ENCODE measurements around the gene CBL.

CBL gene

GRCh38 chr11:119282495-119282894, 76.4 kb downstream of the CBL start:
- Histone ChIP-seq H3K4me2 (ENCODE audit: low read length) (no peak overlapping the region), H3K4me3 (ENCODE audit: low read length) (no peak overlapping the region), H3K36me3 (ENCODE audit: insufficient read depth, low read length) (peaks cover 55% of the 10 kb centered on the region), H3K4me1 (ENCODE audit: control insufficient read depth, insufficient read depth, low read length) (no peaks in the 10 kb centered on the region), H3K27me3 (ENCODE audit: control insufficient read depth, insufficient read depth, low read length) (no peaks in the 10 kb centered on the region), H3K9me3 (replicated peaks; ENCODE audit: low read length) (no peaks in the 10 kb centered on the region), H3K9ac (ENCODE audit: low read depth, low read length) (no peak overlapping the region)

GRCh38 chr11:119284344-119285157, 78.4 kb downstream of the CBL start:
- Histone ChIP-seq H3K9me3 (replicated peaks; ENCODE audit: low read length) (no peaks in the 10 kb centered on the region), H3K4me2 (ENCODE audit: low read length) (no peak overlapping the region), H3K36me3 (ENCODE audit: insufficient read depth, low read length) (peaks cover 48% of the 10 kb centered on the region), H3K4me3 (ENCODE audit: low read length) (no peak overlapping the region), H3K4me1 (ENCODE audit: control insufficient read depth, insufficient read depth, low read length) (no peaks in the 10 kb centered on the region), H3K27me3 (ENCODE audit: control insufficient read depth, insufficient read depth, low read length) (no peaks in the 10 kb centered on the region), H3K9ac (ENCODE audit: low read depth, low read length) (no peak overlapping the region)

- Histone ChIP-seq H3K4me1 (ENCODE audit: control insufficient read depth, insufficient read depth, low read length) (no peaks in the 10 kb centered on the region), H3K9me3 (replicated peaks; ENCODE audit: low read length) (no peaks in the 10 kb centered on the region), H3K9ac (ENCODE audit: low read depth, low read length) (no peak overlapping the region), H3K36me3 (ENCODE audit: insufficient read depth, low read length) (peaks cover 42% of the 10 kb centered on the region), H3K4me3 (ENCODE audit: low read length) (no peak overlapping the region), H3K4me2 (ENCODE audit: low read length) (no peak overlapping the region), H3K27me3 (ENCODE audit: control insufficient read depth, insufficient read depth, low read length) (no peaks in the 10 kb centered on the region)
These were observed 79.3 kb downstream of the CBL start for GRCh38 chr11:119285431-119285830.

DNA sequence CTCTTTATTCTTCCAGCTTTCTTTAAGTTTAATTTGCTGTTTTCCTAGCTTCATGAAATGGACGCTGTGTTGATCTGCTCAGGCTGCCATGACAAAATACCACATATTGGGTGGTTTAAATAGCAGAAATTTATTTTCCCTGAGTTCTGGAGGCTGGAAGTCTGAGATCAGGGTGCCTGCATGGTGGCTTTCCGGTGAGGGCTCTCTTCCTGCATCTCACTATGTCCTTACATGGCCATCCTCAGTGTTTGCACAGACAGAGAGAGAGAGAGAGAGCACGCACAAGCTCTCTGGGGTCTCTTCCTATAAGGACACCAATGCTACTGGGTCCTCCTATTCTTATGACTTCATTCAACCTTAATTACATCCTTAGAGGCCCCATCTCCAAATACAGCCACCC, 82.1 kb downstream of the CBL start:
- no peaks in the 10 kb centered on the region for H3K4me1 ChIP-seq (ENCODE audit: control insufficient read depth, insufficient read depth, low read length)
- no peaks in the 10 kb centered on the region for H3K27me3 ChIP-seq (ENCODE audit: control insufficient read depth, insufficient read depth, low read length)
- no peak overlapping the region for H3K4me2 ChIP-seq (ENCODE audit: low read length)
- H3K9ac ChIP-seq (ENCODE audit: low read depth, low read length), result no peak overlapping the region
- no peak overlapping the region for H3K4me3 ChIP-seq (ENCODE audit: low read length)
- H3K36me3 ChIP-seq (ENCODE audit: insufficient read depth, low read length), result peaks cover 47% of the 10 kb centered on the region
- H3K9me3 ChIP-seq (replicated peaks; ENCODE audit: low read length), result peaks cover 6% of the 10 kb centered on the region

DNA sequence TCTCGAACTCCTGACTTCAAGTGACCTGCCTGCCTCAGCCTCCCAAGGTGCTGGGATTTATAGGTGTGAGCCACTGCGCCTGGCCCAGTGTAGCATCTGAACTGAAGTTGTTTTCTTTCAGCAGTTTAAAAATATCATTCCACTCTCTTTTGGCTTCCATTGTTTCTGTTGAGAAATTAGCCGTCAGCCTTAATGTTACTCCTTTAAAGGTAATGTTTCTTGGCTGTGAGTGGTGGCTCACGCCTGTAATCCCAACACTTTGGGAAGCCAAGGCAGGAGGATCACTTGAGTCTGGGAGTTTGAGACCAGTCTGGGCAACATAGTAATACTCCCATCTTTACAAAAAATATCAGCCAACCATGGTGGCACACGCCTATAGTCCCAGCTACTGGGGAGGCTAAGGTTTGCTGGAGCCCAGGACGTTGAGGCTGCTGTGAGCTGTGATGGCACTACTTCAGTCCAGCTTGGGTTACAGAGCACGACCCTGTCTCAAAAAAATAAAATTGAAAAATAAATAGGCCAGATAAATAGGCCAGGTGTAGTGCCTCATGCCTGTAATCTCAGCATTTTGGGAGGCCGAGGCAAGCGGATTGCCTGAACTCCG, 84.9 kb downstream of the CBL start:
- H3K36me3 ChIP-seq (ENCODE audit: insufficient read depth, low read length), result peaks cover 37% of the 10 kb centered on the region

GRCh38 chr11:119293461-119293860, 87.3 kb downstream of the CBL start:
- no peak overlapping the region for H3K4me3 ChIP-seq (ENCODE audit: low read length)
- H3K36me3 ChIP-seq (ENCODE audit: insufficient read depth, low read length), result peaks cover 37% of the 10 kb centered on the region
- H3K4me2 ChIP-seq (ENCODE audit: low read length), result no peak overlapping the region

More for the DNA sequence above, 84.9 kb downstream of the CBL start:
- H3K4me1 ChIP-seq (ENCODE audit: control insufficient read depth, insufficient read depth, low read length), result no peaks in the 10 kb centered on the region
- H3K9me3 ChIP-seq (replicated peaks; ENCODE audit: low read length), result peaks cover 6% of the 10 kb centered on the region
- no peak overlapping the region for H3K4me3 ChIP-seq (ENCODE audit: low read length)
- no peak overlapping the region for H3K4me2 ChIP-seq (ENCODE audit: low read length)
- H3K9ac ChIP-seq (ENCODE audit: low read depth, low read length), result no peak overlapping the region
- no peaks in the 10 kb centered on the region for H3K27me3 ChIP-seq (ENCODE audit: control insufficient read depth, insufficient read depth, low read length)

GRCh38 chr11:119295178-119295577, 89.0 kb downstream of the CBL start:
- H3K27me3 ChIP-seq (ENCODE audit: control insufficient read depth, insufficient read depth, low read length), result no peaks in the 10 kb centered on the region
- H3K4me2 ChIP-seq (ENCODE audit: low read length), result no peak overlapping the region
- no peak overlapping the region for H3K4me3 ChIP-seq (ENCODE audit: low read length)
- no peaks in the 10 kb centered on the region for H3K4me1 ChIP-seq (ENCODE audit: control insufficient read depth, insufficient read depth, low read length)
- no peak overlapping the region for H3K9ac ChIP-seq (ENCODE audit: low read depth, low read length)
- peaks cover 6% of the 10 kb centered on the region for H3K9me3 ChIP-seq (replicated peaks; ENCODE audit: low read length)
- peaks cover 42% of the 10 kb centered on the region for H3K36me3 ChIP-seq (ENCODE audit: insufficient read depth, low read length)

More at GRCh38 chr11:119293461-119293860, 87.3 kb downstream of the CBL start:
- H3K9me3 ChIP-seq (replicated peaks; ENCODE audit: low read length), result peaks cover 6% of the 10 kb centered on the region
- H3K27me3 ChIP-seq (ENCODE audit: control insufficient read depth, insufficient read depth, low read length), result no peaks in the 10 kb centered on the region
- H3K4me1 ChIP-seq (ENCODE audit: control insufficient read depth, insufficient read depth, low read length), result no peaks in the 10 kb centered on the region
- H3K9ac ChIP-seq (ENCODE audit: low read depth, low read length), result no peak overlapping the region

GRCh38 chr11:119297938-119298337, 91.8 kb downstream of the CBL start:
- H3K4me3 ChIP-seq (ENCODE audit: low read length), result no peak overlapping the region
- H3K4me1 ChIP-seq (ENCODE audit: control insufficient read depth, insufficient read depth, low read length), result no peaks in the 10 kb centered on the region
- peaks cover 62% of the 10 kb centered on the region for H3K36me3 ChIP-seq (ENCODE audit: insufficient read depth, low read length)
- H3K4me2 ChIP-seq (ENCODE audit: low read length), result no peak overlapping the region
- H3K9ac ChIP-seq (ENCODE audit: low read depth, low read length), result no peak overlapping the region
- no peaks in the 10 kb centered on the region for H3K9me3 ChIP-seq (replicated peaks; ENCODE audit: low read length)
- H3K27me3 ChIP-seq (ENCODE audit: control insufficient read depth, insufficient read depth, low read length), result no peaks in the 10 kb centered on the region

DNA sequence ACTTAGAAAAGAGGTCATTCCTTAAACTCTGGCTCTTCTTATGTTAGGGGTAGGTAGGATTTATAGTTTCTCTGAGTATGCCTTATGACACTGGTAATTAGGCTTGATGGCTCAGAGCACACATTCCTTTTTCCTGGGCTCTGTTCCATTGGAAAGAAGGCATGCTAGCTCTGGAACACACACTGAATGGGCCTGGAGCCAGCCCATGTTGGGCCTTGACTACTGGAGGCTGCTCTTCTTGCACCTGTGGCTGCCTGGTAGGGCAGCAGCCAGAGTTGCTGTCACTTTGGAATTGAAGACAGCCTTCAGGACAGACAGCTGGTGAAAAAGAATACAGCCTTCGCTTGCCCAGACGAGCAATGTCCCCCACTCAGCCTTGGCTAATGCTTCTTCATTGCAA, 92.6 kb downstream of the CBL start:
- no peaks in the 10 kb centered on the region for H3K9me3 ChIP-seq (replicated peaks; ENCODE audit: low read length)
- H3K27me3 ChIP-seq (ENCODE audit: control insufficient read depth, insufficient read depth, low read length), result no peaks in the 10 kb centered on the region
- H3K9ac ChIP-seq (ENCODE audit: low read depth, low read length), result no peak overlapping the region
- no peak overlapping the region for H3K4me3 ChIP-seq (ENCODE audit: low read length)
- H3K4me1 ChIP-seq (ENCODE audit: control insufficient read depth, insufficient read depth, low read length), result no peaks in the 10 kb centered on the region
- peaks cover 68% of the 10 kb centered on the region for H3K36me3 ChIP-seq (ENCODE audit: insufficient read depth, low read length)
- no peak overlapping the region for H3K4me2 ChIP-seq (ENCODE audit: low read length)

DNA sequence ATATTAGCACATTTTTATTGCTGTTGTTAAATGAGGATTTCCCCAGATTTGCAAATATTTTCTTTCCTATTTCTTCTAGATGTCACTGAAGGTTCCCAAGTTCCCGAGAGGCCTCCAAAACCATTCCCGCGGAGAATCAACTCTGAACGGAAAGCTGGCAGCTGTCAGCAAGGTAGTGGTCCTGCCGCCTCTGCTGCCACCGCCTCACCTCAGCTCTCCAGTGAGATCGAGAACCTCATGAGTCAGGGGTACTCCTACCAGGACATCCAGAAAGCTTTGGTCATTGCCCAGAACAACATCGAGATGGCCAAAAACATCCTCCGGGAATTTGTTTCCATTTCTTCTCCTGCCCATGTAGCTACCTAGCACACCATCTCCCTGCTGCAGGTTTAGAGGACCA, 93.3 kb downstream of the CBL start:
- Histone ChIP-seq H3K36me3 (ENCODE audit: insufficient read depth, low read length) (peaks cover 72% of the 10 kb centered on the region), H3K4me1 (ENCODE audit: control insufficient read depth, insufficient read depth, low read length) (no peaks in the 10 kb centered on the region)

DNA sequence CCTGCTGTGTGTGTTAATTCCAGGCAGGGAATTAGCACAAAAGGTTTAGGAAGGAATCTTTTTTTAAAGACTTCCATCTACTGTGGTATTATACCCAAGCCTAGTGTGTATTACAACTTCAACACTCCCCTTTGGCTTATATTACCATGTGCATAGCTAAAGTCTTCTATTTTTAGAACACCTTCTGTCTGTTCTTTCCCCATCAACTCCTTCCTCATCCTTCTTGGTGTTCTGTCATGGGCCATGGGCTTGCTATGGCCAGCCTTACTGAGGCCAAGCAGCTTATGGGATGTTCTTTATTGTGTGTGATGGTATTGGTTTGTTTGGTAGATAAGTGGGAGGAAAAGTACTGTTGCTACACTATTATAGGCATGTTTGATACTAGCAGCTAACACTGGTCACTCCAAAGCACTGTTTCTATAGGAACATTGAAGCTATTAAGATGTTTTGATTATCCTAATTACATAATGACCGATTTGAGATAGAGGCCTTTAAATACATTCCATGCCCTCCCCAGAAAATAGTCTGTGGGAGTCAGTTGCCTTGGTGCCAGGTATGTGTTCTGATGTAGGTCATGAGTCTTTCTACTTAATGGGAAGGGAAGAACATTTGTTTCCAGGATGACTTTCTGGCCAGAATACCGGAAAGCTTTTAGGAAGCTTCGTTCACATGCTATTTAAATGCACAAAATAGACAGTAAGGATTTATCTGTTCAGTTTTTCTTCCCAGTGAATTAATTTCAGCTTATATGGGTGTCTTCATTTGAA, 94.2 kb downstream of the CBL start:
- H3K4me1 ChIP-seq (ENCODE audit: control insufficient read depth, insufficient read depth, low read length), result no peaks in the 10 kb centered on the region
- H3K4me3 ChIP-seq (ENCODE audit: low read length), result no peak overlapping the region
- no peaks in the 10 kb centered on the region for H3K27me3 ChIP-seq (ENCODE audit: control insufficient read depth, insufficient read depth, low read length)
- H3K9me3 ChIP-seq (replicated peaks; ENCODE audit: low read length), result no peaks in the 10 kb centered on the region
- H3K4me2 ChIP-seq (ENCODE audit: low read length), result no peak overlapping the region
- peaks cover 75% of the 10 kb centered on the region for H3K36me3 ChIP-seq (ENCODE audit: insufficient read depth, low read length)
- H3K9ac ChIP-seq (ENCODE audit: low read depth, low read length), result no peak overlapping the region

More for the DNA sequence above, 93.3 kb downstream of the CBL start:
- Histone ChIP-seq H3K4me3 (ENCODE audit: low read length) (no peak overlapping the region), H3K4me2 (ENCODE audit: low read length) (no peak overlapping the region), H3K27me3 (ENCODE audit: control insufficient read depth, insufficient read depth, low read length) (no peaks in the 10 kb centered on the region), H3K9ac (ENCODE audit: low read depth, low read length) (no peak overlapping the region), H3K9me3 (replicated peaks; ENCODE audit: low read length) (no peaks in the 10 kb centered on the region)

Data from skeletal muscle satellite cell (primary cell).